ENCODE measurements around the gene CNNM3.

The CNNM3 gene

DNA sequence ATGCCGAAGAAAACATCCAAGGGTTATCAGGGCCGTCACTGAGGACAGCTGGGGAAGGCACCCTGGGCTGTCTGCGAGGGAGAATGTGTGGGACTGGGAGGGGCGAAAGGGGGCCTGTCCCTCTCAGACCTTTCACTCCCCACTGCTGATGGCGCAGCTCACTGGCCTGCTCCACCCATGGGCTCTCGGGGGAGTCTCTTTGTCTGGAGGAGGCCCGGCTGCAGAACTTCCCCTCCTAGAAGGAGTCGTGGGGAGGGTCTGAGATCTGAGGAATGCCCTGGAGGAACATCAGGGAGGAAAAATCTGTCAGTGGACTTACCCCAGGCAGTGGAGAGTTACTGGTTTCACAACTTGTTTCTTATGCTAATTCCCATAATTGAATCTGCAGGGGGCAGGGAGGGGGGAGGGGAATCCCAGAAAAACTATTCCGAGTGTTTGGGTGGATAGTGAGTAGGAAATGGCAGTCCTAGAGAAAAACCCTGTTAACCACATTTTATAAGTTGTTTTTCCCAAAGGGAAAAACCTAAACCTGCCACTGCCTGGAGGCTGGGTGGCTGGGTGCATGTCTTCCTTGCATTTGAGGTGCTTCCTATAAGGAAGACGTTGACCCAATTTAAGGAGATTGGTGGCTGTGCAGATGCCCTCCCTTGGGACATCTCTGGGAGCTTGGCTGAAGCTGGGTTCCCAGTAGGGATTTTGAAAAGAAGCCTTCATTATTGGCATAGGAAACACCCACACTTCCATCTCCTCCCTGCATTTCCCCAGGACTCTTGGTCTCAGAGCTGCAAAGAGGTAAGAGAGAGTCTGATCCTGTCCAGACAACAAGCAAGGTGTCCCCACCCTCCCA, 65.5 kb downstream of the CNNM3 start:
- no peak for DNase-seq

DNA sequence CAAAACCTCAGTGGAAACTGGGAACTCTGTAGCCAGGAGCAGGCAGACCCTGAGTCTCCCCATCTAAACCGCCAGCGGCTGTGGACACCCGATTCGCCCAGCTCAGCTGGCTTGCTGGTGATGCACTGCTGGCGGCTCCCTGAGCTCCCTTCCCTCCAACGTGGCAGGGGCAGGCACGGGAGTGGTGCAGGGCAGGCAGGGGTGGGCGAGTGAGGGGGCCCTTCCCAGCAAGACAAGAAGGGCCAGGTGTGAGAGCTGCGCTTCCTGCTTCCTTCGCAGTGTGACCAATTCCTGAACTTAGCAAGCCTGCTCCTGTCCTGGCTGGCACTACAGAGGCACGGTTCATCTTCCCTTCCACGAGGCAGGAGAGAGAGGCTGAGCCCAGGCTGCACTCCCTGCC, 66.2 kb downstream of the CNNM3 start:
- DNase-seq: no peak

DNA sequence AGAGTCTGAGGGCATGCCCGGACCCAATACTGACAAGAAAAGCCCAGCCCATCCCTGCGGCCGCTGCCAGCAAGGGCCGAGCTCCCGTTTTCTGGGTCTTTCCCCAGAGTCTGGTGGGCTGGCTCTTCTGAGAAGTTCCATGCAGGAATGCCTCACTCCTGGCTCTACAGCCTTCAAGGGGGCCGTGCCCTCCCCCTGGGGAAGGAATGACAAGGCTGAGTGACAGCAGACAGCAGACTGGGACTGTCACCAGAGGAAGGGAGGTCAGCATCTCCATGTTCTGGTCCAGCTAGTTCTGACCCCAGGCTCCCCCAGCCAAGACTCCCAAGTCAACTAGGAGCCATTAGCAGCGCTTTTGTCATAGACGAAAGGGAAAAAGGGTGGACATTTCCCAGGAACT, 66.8 kb downstream of the CNNM3 start:
- DNase-seq: no peak

DNA sequence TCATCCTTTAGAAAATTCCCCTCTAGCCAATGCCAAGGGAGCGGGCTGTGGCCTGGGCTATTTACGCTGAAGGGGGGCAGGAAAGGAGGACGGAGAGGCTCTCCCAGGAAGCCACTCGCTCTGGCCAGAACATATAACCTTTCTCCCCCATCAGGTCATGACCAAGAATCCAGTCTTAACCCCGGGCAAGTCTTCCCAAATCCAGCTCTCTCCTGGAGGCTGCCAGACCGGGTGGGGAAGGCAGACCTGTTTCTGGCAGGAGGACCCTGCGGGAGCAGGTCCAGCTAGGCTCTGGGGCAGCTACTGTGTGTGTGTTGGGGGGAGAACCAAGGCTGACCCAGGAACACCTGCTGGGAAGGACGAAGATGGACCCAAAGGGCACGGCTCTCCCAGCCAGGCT, 67.2 kb downstream of the CNNM3 start:
- no peak for DNase-seq
